RWPE2 (cell line): ENCODE results near the gene MRPL19.

ENCODE experiments used
- ATAC-seq: fragments of 200-7000 bp; cut with Tn5 transposase; 3 replicates; pipeline ENCODE4 v1.9.1; 2021; ENCODE audit warnings: low read depth
- DNase-seq: peaks from one replicate; pipeline ENCODE4 v3.0.0-alpha.2; 2020; ENCODE audit warnings: low spot score
- H3K27ac ChIP-seq: fragments of 450-650 bp; 2 replicates; pipeline ENCODE4 v1.5.1; 2017; ENCODE audit warnings: mild to moderate bottlenecking; ENCODE audit not compliant: poor library complexity, severe bottlenecking
- H3K27me3 ChIP-seq: fragments of 250-450 bp; sonication (Bioruptor Pico); 2 replicates; pipeline ENCODE4 v1.5.1; 2021; ENCODE audit warnings: mild to moderate bottlenecking, moderate library complexity; ENCODE audit not compliant: insufficient read depth, poor library complexity, severe bottlenecking
- H3K36me3 ChIP-seq: fragments of 250-450 bp; sonication (Bioruptor Pico); 2 replicates; pipeline ENCODE4 v1.5.1; 2020; ENCODE audit warnings: low read depth, mild to moderate bottlenecking, moderate library complexity
- H3K4me1 ChIP-seq: fragments of 250-450 bp; sonication (Bioruptor Pico); 2 replicates; pipeline ENCODE4 v1.5.1; 2021; ENCODE audit warnings: mild to moderate bottlenecking, moderate library complexity; ENCODE audit not compliant: insufficient read depth, poor library complexity, severe bottlenecking
- H3K4me3 ChIP-seq: fragments of 250-450 bp; sonication (Bioruptor Pico); 2 replicates; pipeline ENCODE4 v1.5.1; 2021; ENCODE audit warnings: mild to moderate bottlenecking, moderate library complexity; ENCODE audit not compliant: severe bottlenecking
- H3K9me3 ChIP-seq: fragments of 250-450 bp; sonication (Bioruptor Pico); 2 replicates; pipeline ENCODE4 v1.5.1; 2021; ENCODE audit warnings: mild to moderate bottlenecking, moderate library complexity; ENCODE audit not compliant: severe bottlenecking
- CTCF ChIP-seq: fragments of 450-650 bp; IDR thresholded peaks from one replicate; pipeline ENCODE4 v1.5.1; 2017; ENCODE audit warnings: mild to moderate bottlenecking, moderate library complexity; ENCODE audit not compliant: poor library complexity, severe bottlenecking

Gene MRPL19

GRCh38 chr2:75722687-75723086 is 76.1 kb downstream of the MRPL19 start:
- no peak for ATAC-seq
- Histone ChIP-seq H3K36me3 (no peaks in the 10 kb centered on the region), H3K27me3 (peaks cover 3% of the 10 kb centered on the region)

DNA sequence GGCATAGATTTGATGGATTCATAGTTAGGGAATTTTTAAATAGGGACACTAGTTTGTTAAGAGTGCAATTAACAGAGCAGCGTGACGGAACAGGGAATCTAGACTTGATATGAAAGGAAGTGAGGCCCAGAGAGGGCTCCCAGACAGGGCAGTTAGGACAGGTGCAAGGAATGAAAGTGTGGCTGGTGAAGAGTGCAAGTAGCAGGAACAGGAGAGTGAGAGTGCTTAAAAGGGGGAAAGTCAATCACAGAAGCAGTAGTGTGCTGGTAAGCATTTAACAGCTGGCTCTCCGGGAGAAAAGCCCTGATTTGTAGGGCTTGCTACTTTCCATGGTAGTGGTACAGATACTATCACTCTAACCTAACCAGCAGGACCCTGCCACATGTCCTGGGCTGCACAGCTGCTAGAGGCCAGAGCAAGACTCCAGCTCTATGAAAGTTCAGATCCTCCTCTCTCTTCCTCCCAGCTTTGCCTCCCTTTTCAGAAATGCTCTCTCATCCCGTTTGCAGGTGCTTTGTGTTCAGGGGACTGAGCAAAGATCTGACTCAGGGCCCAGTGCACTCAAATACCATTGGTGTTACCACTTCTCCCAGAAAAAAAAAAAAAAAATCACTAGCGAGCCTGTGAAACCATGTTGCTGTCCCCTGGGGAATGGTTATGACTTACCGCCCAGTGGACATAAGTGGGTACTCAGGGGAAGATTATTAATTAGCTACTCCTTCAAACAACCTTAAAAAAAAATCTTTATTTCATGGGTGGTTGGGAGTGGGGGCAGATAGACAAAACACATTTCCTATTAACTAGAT is 82.2 kb downstream of the MRPL19 start:
- Histone ChIP-seq H3K27ac (no peak overlapping the region), H3K27me3 (peaks cover 3% of the 10 kb centered on the region), H3K36me3 (no peaks in the 10 kb centered on the region), H3K4me1 (no peaks in the 10 kb centered on the region), H3K9me3 (no peaks in the 10 kb centered on the region), H3K4me3 (no peak overlapping the region)
- no peak for DNase-seq
- ATAC-seq = no peak
- no peak for TF ChIP-seq CTCF

More at GRCh38 chr2:75722687-75723086, 76.1 kb downstream of the MRPL19 start:
- Histone ChIP-seq H3K27ac (no peak overlapping the region), H3K9me3 (peaks cover 6% of the 10 kb centered on the region), H3K4me1 (no peaks in the 10 kb centered on the region), H3K4me3 (no peak overlapping the region)
- no peak for DNase-seq
- TF ChIP-seq CTCF = no peak

- no peak for DNase-seq
- Histone ChIP-seq H3K27me3 (peaks cover 3% of the 10 kb centered on the region), H3K9me3 (no peaks in the 10 kb centered on the region), H3K27ac (no peak overlapping the region), H3K4me1 (no peaks in the 10 kb centered on the region), H3K4me3 (no peak overlapping the region), H3K36me3 (no peaks in the 10 kb centered on the region)
- ATAC-seq = no peak
- TF ChIP-seq CTCF = peak; percentile 51
Observed at GRCh38 chr2:75729861-75730260, 83.3 kb downstream of the MRPL19 start.

DNA sequence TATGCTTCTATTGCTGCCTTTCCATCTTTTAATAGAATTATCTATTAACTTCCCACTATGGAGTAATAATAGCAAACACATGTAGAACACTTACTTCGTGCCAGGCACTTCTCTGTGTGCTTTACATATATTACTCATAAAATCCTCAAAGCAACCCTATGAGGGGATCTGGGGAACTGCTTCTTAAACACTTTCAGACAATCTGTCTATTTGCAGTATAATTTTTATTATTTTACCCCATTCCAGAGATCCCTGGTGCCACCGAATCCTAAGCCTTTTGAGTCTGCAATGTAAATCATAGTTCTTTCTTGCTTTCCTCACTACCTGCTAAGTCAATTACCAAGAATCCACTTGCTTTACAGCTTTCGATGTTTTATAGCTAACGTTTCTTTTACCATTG is 89.7 kb downstream of the MRPL19 start:
- no peak for TF ChIP-seq CTCF
- H3K27me3 ChIP-seq = peaks cover 7% of the 10 kb centered on the region
- no peak for DNase-seq
- no peak overlapping the region for H3K27ac ChIP-seq
- H3K4me1 ChIP-seq = no peaks in the 10 kb centered on the region
- ATAC-seq = no peak
- no peaks in the 10 kb centered on the region for H3K9me3 ChIP-seq
- no peaks in the 10 kb centered on the region for H3K36me3 ChIP-seq
- no peak overlapping the region for H3K4me3 ChIP-seq

DNA sequence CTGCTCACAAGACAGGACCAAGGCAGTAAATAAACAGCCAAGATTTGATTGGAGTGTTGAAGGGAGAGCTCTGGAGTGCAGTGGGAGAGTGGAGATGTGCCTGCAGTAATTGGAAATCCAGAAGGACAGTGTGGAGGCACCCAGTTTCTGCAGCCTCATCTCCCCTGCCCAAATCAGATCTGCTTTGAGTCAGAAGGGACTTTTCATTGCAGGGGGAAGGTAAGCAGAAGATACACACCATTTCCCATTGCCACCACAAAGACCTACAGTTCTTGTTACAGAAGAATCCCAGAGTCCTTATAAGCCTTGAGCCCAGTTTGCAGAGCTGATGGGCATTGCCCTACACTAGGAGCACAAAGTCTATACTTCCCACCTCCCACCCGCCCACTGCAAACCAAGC is 91.4 kb downstream of the MRPL19 start:
- Histone ChIP-seq H3K36me3 (no peaks in the 10 kb centered on the region), H3K4me3 (no peak overlapping the region), H3K27me3 (peaks cover 7% of the 10 kb centered on the region), H3K4me1 (no peaks in the 10 kb centered on the region), H3K9me3 (no peaks in the 10 kb centered on the region), H3K27ac (no peak overlapping the region)
- no peak for ATAC-seq
- DNase-seq = no peak
- TF ChIP-seq CTCF = no peak
